Stomach (tissue), 9 donors: Measurements from ENCODE around the gene OR6F1. TPM values are rescaled to one million over a fixed set of nuclear protein-coding genes. Genes with fewer than 3 reads are reported as not detected.
"Not testable (repeated sequence)": the region's sequence is repeated elsewhere in the genome, so short reads cannot be mapped to it uniquely, and the experiment has no call there.

Source experiments
- DNase-seq, 2 donors: peaks; one replicate each; pipeline versions ENCODE4 v3.0.0 to v3.0.0-alpha.2; 2013 to 2019
- H3K27ac ChIP-seq, 5 donors: fragments of 200-600 bp in 4 of 5; sonication (generic) in 4 of 5; one replicate each; pipeline ENCODE4 v1.5.1; 2013 to 2019; ENCODE audit warnings: mild to moderate bottlenecking in 1 of 5, moderate library complexity in 1 of 5
- H3K27me3 ChIP-seq, 3 donors: fragments of 200-600 bp; sonication (generic); one replicate each; pipeline ENCODE4 v1.5.1; 2017 to 2019; ENCODE audit warnings: mixed run types in 1 of 3
- H3K36me3 ChIP-seq, 4 donors: fragments of 200-600 bp; sonication (generic); 1 replicate in 3 of 4; 2 replicates in 1 of 4; pipeline ENCODE4 v1.5.1; 2016 to 2019
- H3K4me1 ChIP-seq, 4 donors: fragments of 200-600 bp; sonication (generic); one replicate each; pipeline ENCODE4 v1.5.1; 2016 to 2019
- H3K4me3 ChIP-seq, 4 donors: fragments of 200-600 bp; sonication (generic) in 3 of 4; one replicate each; pipeline ENCODE4 v1.5.1; 2016 to 2019; ENCODE audit warnings: mild to moderate bottlenecking in 1 of 4
- H3K9me3 ChIP-seq, 4 donors: fragments of 200-600 bp; sonication (generic); one replicate each; pipeline ENCODE4 v1.5.1; 2016 to 2019
- EP300 ChIP-seq: sonication (generic); formaldehyde crosslinking; IDR thresholded peaks from one replicate; pipeline ENCODE4 v1.6.1; 2017; ENCODE audit warnings: antibody characterized with exemption
- POLR2A ChIP-seq, 4 donors: fragments of 450-650 bp; IDR thresholded peaks; one replicate each; pipeline ENCODE4 v1.6.1; 2016; ENCODE audit warnings: antibody characterized with exemption in 4 of 4, control low read depth in 2 of 4, mild to moderate bottlenecking in 1 of 4, moderate library complexity in 1 of 4
- POLR2AphosphoS5 ChIP-seq, 3 donors: sonication (generic); formaldehyde crosslinking; IDR thresholded peaks; one replicate each; pipeline ENCODE4 v1.6.1; 2016; ENCODE audit warnings: antibody characterized with exemption in 3 of 3
- WGBS, 5 donors: extraction: QIAGEN DNeasy Blood & Tissue Kit in 3 of 5; methylation state at CpG; one replicate each; pipeline versions ENCODE4 v1.1.5 to v1.1.7; 2013 to 2018; 5-methylcytosine and 5-hydroxymethylcytosine counted together
- intact Hi-C: fragments of 100-400 bp; cut with DNase I; formaldehyde crosslinking; loops from one replicate; pipeline ENCODE4 v1.15.1; 2023; ENCODE audit warnings: low total_unique reads
- polyA plus RNA-seq, 3 donors: library from polyadenylated mRNA; stranded (reverse); fragments of 200-250 nt; gene quantifications; one replicate each; pipeline ENCODE4 v1.2.3, GENCODE V29; 2013
- total RNA-seq, 5 donors: library from RNA; depleted of rRNA; stranded (reverse); fragments of >200 nt; gene quantifications; one replicate each; pipeline versions ENCODE4 v1.1.0 to v1.2.3, GENCODE V29; 2014 to 2016
- TF ChIP-seq, protein P1 (sequence below), 7 experiments: fragments of 450-650 bp in 4 of 7; fragments of 200-600 bp in 3 of 7; sonication (generic) in 3 of 7; IDR thresholded peaks; one replicate each; pipeline ENCODE4 v1.5.1; 2016 to 2019; ENCODE audit warnings: antibody characterized with exemption in 7 of 7, control low read depth in 2 of 7, mild to moderate bottlenecking in 1 of 7
- donor health status: healthy with polysubstance abuse.
- donor health status: Bipolar disorder and iron deficiency.
- donor health status: healthy.

The OR6F1 gene
- total and polyA plus RNA-seq, 8 donors, result not detected

DNA sequence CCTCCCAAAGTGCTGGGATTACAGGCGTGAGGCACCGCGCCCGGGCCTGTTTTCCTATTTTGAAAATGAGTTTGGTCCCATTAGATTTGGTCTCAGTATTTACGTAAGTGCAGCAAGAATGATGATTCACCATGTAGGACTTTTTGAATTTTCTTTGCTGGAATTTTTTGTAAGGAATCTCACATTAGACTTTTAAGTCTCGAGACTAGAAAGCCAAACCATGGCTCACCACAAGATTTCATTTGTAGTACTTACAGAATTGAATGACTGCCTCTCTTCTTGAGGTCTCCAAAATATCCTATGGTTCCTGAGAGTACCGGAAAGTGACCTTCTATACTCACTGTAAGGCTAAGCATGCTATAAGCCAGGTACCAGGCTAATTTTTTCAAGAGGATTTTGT, 31.2 kb upstream of the OR6F1 start:
- no peaks in the 10 kb centered on the region for H3K36me3 ChIP-seq
- H3K9me3 ChIP-seq, result peaks cover 0 to 33% (median 18%) of the 10 kb centered on the region in 4 donors
- no peaks in the 10 kb centered on the region for H3K4me1 ChIP-seq
- WGBS, 5 donors, result 86 to 90% (median 88%) methylated on average over 7 of the region's 7 CpGs
- no peak overlapping the region for H3K4me3 ChIP-seq
- no peaks in the 10 kb centered on the region for H3K27me3 ChIP-seq
- no peak overlapping the region for H3K27ac ChIP-seq
- no peak for DNase-seq
- TF ChIP-seq, protein P1, sequence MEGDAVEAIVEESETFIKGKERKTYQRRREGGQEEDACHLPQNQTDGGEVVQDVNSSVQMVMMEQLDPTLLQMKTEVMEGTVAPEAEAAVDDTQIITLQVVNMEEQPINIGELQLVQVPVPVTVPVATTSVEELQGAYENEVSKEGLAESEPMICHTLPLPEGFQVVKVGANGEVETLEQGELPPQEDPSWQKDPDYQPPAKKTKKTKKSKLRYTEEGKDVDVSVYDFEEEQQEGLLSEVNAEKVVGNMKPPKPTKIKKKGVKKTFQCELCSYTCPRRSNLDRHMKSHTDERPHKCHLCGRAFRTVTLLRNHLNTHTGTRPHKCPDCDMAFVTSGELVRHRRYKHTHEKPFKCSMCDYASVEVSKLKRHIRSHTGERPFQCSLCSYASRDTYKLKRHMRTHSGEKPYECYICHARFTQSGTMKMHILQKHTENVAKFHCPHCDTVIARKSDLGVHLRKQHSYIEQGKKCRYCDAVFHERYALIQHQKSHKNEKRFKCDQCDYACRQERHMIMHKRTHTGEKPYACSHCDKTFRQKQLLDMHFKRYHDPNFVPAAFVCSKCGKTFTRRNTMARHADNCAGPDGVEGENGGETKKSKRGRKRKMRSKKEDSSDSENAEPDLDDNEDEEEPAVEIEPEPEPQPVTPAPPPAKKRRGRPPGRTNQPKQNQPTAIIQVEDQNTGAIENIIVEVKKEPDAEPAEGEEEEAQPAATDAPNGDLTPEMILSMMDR (IDR thresholded peaks at IDR 0.05), result no peak
- no peak for TF ChIP-seq POLR2A (IDR thresholded peaks at IDR 0.05)
- TF ChIP-seq POLR2AphosphoS5 (IDR thresholded peaks at IDR 0.05), result no peak
- no peak for TF ChIP-seq EP300
- intact Hi-C loops, result no loop called here

- TF ChIP-seq POLR2AphosphoS5 (IDR thresholded peaks at IDR 0.05) (no peak), EP300 (no peak), POLR2A (IDR thresholded peaks at IDR 0.05) (no peak)
- TF ChIP-seq, protein P1 (IDR thresholded peaks at IDR 0.05), result no peak
- DNase-seq, result no peak
- intact Hi-C loops, result no loop called here
These were observed 30.0 kb upstream of the OR6F1 start for GRCh38 chr1:247746391-247746935.

DNA sequence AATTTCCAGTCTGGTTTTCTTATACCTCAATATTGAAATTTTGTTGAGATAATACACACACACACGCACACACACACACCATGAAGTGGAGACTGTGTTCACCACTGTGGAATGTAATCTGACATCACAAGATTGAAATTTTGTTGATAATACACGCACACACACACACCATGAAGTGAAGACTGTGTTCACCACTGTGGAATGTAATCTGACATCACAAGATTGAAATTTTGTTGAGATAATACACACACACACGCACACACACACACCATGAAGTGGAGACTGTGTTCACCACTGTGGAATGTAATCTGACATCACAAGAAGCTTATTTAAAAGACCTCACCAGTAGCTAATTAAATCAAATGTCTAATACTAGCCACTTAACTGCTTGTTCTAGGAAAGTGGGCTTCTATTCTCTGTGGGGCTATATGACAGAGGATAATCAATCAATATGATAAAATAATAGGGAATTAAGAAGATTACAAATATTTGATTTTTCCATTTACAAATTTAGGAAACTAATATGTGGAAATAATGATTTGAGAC, 25.8 kb upstream of the OR6F1 start:
- H3K9me3 ChIP-seq, result peaks cover 0 to 16% (median 4%) of the 10 kb centered on the region in 4 donors
- H3K4me1 ChIP-seq, intact Hi-C loops, H3K27me3 ChIP-seq, H3K27ac ChIP-seq, DNase-seq, H3K4me3 ChIP-seq, H3K36me3 ChIP-seq: not testable (repeated sequence)
- 58 to 66% (median 61%) methylated on average over 3 of the region's 3 CpGs for WGBS, 5 donors

More at GRCh38 chr1:247746391-247746935, 30.0 kb upstream of the OR6F1 start:
- H3K9me3 ChIP-seq, result peaks cover 0 to 33% (median 18%) of the 10 kb centered on the region in 4 donors
- no peaks in the 10 kb centered on the region for H3K4me1 ChIP-seq
- no peak overlapping the region for H3K4me3 ChIP-seq
- no peaks in the 10 kb centered on the region for H3K36me3 ChIP-seq
- 77 to 84% (median 80%) methylated on average over 3 of the region's 3 CpGs for WGBS, 5 donors
- no peaks in the 10 kb centered on the region for H3K27me3 ChIP-seq
- no peak overlapping the region for H3K27ac ChIP-seq

GRCh38 chr1:247741756-247742155, 25.3 kb upstream of the OR6F1 start:
- no peak for DNase-seq
- intact Hi-C loops, result no loop called here
- Histone ChIP-seq H3K4me3 (no peak overlapping the region), H3K36me3 (no peaks in the 10 kb centered on the region), H3K27ac (no peak overlapping the region), H3K4me1 (no peaks in the 10 kb centered on the region), H3K9me3 (peaks cover 0 to 16% (median 2%) of the 10 kb centered on the region in 4 donors), H3K27me3 (no peaks in the 10 kb centered on the region)
- 76 to 83% (median 78%) methylated on average over 5 of the region's 5 CpGs for WGBS, 5 donors
- TF ChIP-seq POLR2AphosphoS5 (IDR thresholded peaks at IDR 0.05) (no peak), EP300 (no peak), POLR2A (IDR thresholded peaks at IDR 0.05) (no peak)
- TF ChIP-seq, protein P1 (IDR thresholded peaks at IDR 0.05), result no peak

- Histone ChIP-seq H3K36me3 (no peaks in the 10 kb centered on the region), H3K9me3 (peaks cover 0 to 8% (median 2%) of the 10 kb centered on the region in 4 donors), H3K27me3 (no peaks in the 10 kb centered on the region), H3K27ac (no peak overlapping the region), H3K4me1 (no peaks in the 10 kb centered on the region), H3K4me3 (no peak overlapping the region)
- no peak for DNase-seq
- intact Hi-C loops, result no loop called here
- 86 to 94% (median 91%) methylated on average over 2 of the region's 2 CpGs for WGBS, 5 donors
- TF ChIP-seq POLR2AphosphoS5 (IDR thresholded peaks at IDR 0.05) (no peak), POLR2A (IDR thresholded peaks at IDR 0.05) (no peak), EP300 (no peak)
- TF ChIP-seq, protein P1 (IDR thresholded peaks at IDR 0.05), result no peak
These were observed 24.3 kb upstream of the OR6F1 start for GRCh38 chr1:247740721-247741120.
